OCI-LY3 (cell line): ENCODE measurements around the gene PCF11.

Experiments used
- EZH2phosphoT487 ChIP-seq: fragments of 200-600 bp; shearing (Covaris generic); IDR thresholded peaks from 2 replicates; pipeline ENCODE4 v1.6.1; 2018; ENCODE audit warnings: antibody characterized with exemption, mixed run types, low read depth
- TF ChIP-seq, protein P1 (sequence below): fragments of 200-600, 300-600 bp; sonication (generic); IDR thresholded peaks from 2 replicates; pipeline ENCODE4 v1.5.1; 2014; ENCODE audit warnings: antibody characterized with exemption, low read length, low read depth

DNA sequence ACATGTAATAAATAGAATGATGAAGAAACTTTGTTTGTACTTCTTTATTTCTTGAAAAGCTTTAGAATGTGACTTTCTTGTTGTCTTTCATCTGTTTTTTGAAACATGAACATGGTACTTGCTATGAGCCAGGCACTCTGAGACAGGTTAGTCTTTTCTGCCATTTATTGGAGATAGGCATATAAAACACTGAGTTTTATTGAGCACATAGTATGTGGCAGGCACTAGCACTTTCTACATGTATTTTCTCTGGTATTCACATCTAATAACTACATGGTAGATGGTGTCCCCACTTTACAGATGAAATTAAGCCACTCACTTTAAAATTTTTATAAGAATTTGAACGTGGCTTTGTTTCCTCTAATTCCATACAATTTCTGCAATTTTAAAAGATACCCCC lies 28.8 kb downstream of the PCF11 start:
- TF ChIP-seq, protein P1, sequence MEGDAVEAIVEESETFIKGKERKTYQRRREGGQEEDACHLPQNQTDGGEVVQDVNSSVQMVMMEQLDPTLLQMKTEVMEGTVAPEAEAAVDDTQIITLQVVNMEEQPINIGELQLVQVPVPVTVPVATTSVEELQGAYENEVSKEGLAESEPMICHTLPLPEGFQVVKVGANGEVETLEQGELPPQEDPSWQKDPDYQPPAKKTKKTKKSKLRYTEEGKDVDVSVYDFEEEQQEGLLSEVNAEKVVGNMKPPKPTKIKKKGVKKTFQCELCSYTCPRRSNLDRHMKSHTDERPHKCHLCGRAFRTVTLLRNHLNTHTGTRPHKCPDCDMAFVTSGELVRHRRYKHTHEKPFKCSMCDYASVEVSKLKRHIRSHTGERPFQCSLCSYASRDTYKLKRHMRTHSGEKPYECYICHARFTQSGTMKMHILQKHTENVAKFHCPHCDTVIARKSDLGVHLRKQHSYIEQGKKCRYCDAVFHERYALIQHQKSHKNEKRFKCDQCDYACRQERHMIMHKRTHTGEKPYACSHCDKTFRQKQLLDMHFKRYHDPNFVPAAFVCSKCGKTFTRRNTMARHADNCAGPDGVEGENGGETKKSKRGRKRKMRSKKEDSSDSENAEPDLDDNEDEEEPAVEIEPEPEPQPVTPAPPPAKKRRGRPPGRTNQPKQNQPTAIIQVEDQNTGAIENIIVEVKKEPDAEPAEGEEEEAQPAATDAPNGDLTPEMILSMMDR: no peak
- TF ChIP-seq EZH2phosphoT487: no peak
